ENCODE results near the gene COBL. TPM values are rescaled to one million over a fixed set of nuclear protein-coding genes. Genes with fewer than 3 reads are reported as not detected.

The COBL gene
- total RNA-seq, 1 donor from 2014 or later: 6.3 TPM

GRCh38 chr7:51054231-51054630 lies 262.4 kb downstream of the COBL start:
- Mint-ChIP-seq H3K27ac (no peak overlapping the region), H3K9me3 (no peaks in the 10 kb centered on the region), H3K36me3 (no peaks in the 10 kb centered on the region), H3K4me1 (no peaks in the 10 kb centered on the region), H3K27me3 (ENCODE audit: insufficient read depth, low read depth) (peaks cover 3% of the 10 kb centered on the region), H3K4me3 (no peak overlapping the region)
- no peak overlapping the region for H3K4me3 ChIP-seq
- no peaks in the 10 kb centered on the region for H3K4me1 ChIP-seq
- no peaks in the 10 kb centered on the region for H4K20me1 ChIP-seq (ENCODE audit: low read depth)
- H2AFZ ChIP-seq (replicated peaks): no peak overlapping the region
- H3K9ac ChIP-seq: no peak overlapping the region
- TF ChIP-seq EZH2phosphoT487 (IDR thresholded peaks at IDR 0.05): no peak
- no peak for TF ChIP-seq EZH2 (IDR thresholded peaks at IDR 0.05)
- TF ChIP-seq CTCF (IDR thresholded peaks at IDR 0.05): no peak
- no peaks in the 10 kb centered on the region for H3K79me2 ChIP-seq (ENCODE audit: low read depth)
- H3K27ac ChIP-seq: no peak overlapping the region
- no peaks in the 10 kb centered on the region for H3K27me3 ChIP-seq
- H3K36me3 ChIP-seq: no peaks in the 10 kb centered on the region
- H3F3A ChIP-seq (ENCODE audit: low read depth): no peaks in the 10 kb centered on the region
- no peak overlapping the region for H3K4me2 ChIP-seq
- DNase-seq (ENCODE audit: low spot score): no peak
- no peaks in the 10 kb centered on the region for H3K9me3 ChIP-seq (ENCODE audit: low read depth)

- Mint-ChIP-seq H3K4me3 (no peak overlapping the region), H3K36me3 (no peaks in the 10 kb centered on the region), H3K27ac (no peak overlapping the region), H3K27me3 (ENCODE audit: insufficient read depth, low read depth) (peaks cover 6% of the 10 kb centered on the region), H3K4me1 (no peaks in the 10 kb centered on the region), H3K9me3 (no peaks in the 10 kb centered on the region)
- H3K9ac ChIP-seq: no peak overlapping the region
- TF ChIP-seq EZH2 (IDR thresholded peaks at IDR 0.05) (no peak), CTCF (IDR thresholded peaks at IDR 0.05) (no peak), EZH2phosphoT487 (IDR thresholded peaks at IDR 0.05) (no peak)
- H3K4me3 ChIP-seq: no peak overlapping the region
- H3K4me1 ChIP-seq: no peaks in the 10 kb centered on the region
- H3F3A ChIP-seq (ENCODE audit: low read depth): no peaks in the 10 kb centered on the region
- H4K20me1 ChIP-seq (ENCODE audit: low read depth): no peaks in the 10 kb centered on the region
- H3K9me3 ChIP-seq (ENCODE audit: low read depth): no peaks in the 10 kb centered on the region
- DNase-seq (ENCODE audit: low spot score): no peak
- H2AFZ ChIP-seq (replicated peaks): no peak overlapping the region
- H3K27ac ChIP-seq: no peak overlapping the region
- no peaks in the 10 kb centered on the region for H3K79me2 ChIP-seq (ENCODE audit: low read depth)
- H3K36me3 ChIP-seq: no peaks in the 10 kb centered on the region
- H3K27me3 ChIP-seq: no peaks in the 10 kb centered on the region
- H3K4me2 ChIP-seq: no peak overlapping the region
Measured at GRCh38 chr7:51053160-51053925, 263.3 kb downstream of the COBL start.

- H3K9ac ChIP-seq: no peak overlapping the region
- H4K20me1 ChIP-seq (ENCODE audit: low read depth): no peaks in the 10 kb centered on the region
Measured at GRCh38 chr7:51046482-51046881, 270.1 kb downstream of the COBL start.

More at GRCh38 chr7:51046482-51046881, 270.1 kb downstream of the COBL start:
- H3K36me3 Mint-ChIP-seq: no peaks in the 10 kb centered on the region
- peaks cover 4% of the 10 kb centered on the region for H3K4me1 ChIP-seq
- H3K27ac Mint-ChIP-seq: no peak overlapping the region
- no peak for DNase-seq (ENCODE audit: low spot score)
- no peaks in the 10 kb centered on the region for H3K79me2 ChIP-seq (ENCODE audit: low read depth)
- H3K9me3 ChIP-seq (ENCODE audit: low read depth): no peaks in the 10 kb centered on the region
- H2AFZ ChIP-seq (replicated peaks): no peak overlapping the region
- peaks cover 3% of the 10 kb centered on the region for H3K27me3 Mint-ChIP-seq (ENCODE audit: insufficient read depth, low read depth)
- H3K4me3 ChIP-seq: no peak overlapping the region
- peaks cover 2% of the 10 kb centered on the region for H3K9me3 Mint-ChIP-seq
- H3K27ac ChIP-seq: no peak overlapping the region
- H3K36me3 ChIP-seq: no peaks in the 10 kb centered on the region
- no peak overlapping the region for H3K4me2 ChIP-seq
- no peaks in the 10 kb centered on the region for H3F3A ChIP-seq (ENCODE audit: low read depth)
- TF ChIP-seq EZH2phosphoT487 (IDR thresholded peaks at IDR 0.05) (no peak), CTCF (IDR thresholded peaks at IDR 0.05) (no peak), EZH2 (IDR thresholded peaks at IDR 0.05) (no peak)
- no peak overlapping the region for H3K4me3 Mint-ChIP-seq
- H3K4me1 Mint-ChIP-seq: peaks cover 2% of the 10 kb centered on the region
- no peaks in the 10 kb centered on the region for H3K27me3 ChIP-seq
